Activated CD4-positive, CD25-positive, alpha-beta regulatory T cell treated with anti-CD3 and anti-CD28 coated beads, Interleukin-2, amount 50 U/mL, for 24 hours (primary cell): ENCODE results near the gene SLC35B2.

ENCODE experiments used
- ATAC-seq, 2 donors: fragments of 150-1000 bp; cut with Tn5 transposase; one replicate each; pipeline ENCODE4 v1.10.0; 2021; ENCODE audit warnings: mild to moderate bottlenecking in 1 of 2, moderate library complexity in 1 of 2

Gene SLC35B2

GRCh38 chr6:44285552-44286284, 28.4 kb upstream of the SLC35B2 start:
- no peak for ATAC-seq

- no peak for ATAC-seq
Observed at GRCh38 chr6:44284867-44285266, 27.5 kb upstream of the SLC35B2 start.

- no peak for ATAC-seq
Observed at GRCh38 chr6:44284121-44284520, 26.8 kb upstream of the SLC35B2 start.

GRCh38 chr6:44278774-44279697, 21.7 kb upstream of the SLC35B2 start:
- no peak for ATAC-seq

GRCh38 chr6:44278315-44278714, 21.0 kb upstream of the SLC35B2 start:
- ATAC-seq: no peak

- ATAC-seq: no peak
Observed at GRCh38 chr6:44277763-44278162, 20.4 kb upstream of the SLC35B2 start.

GRCh38 chr6:44276667-44277640, 19.6 kb upstream of the SLC35B2 start:
- no peak for ATAC-seq

GRCh38 chr6:44275749-44276648, 18.7 kb upstream of the SLC35B2 start:
- peak; percentile 61 to 66 for ATAC-seq

- no peak for ATAC-seq
Observed at GRCh38 chr6:44275271-44275748, 18.0 kb upstream of the SLC35B2 start.

- no peak for ATAC-seq
Observed at GRCh38 chr6:44273617-44274016, 16.3 kb upstream of the SLC35B2 start.

GRCh38 chr6:44272999-44273566, 15.8 kb upstream of the SLC35B2 start:
- no peak for ATAC-seq

GRCh38 chr6:44272529-44272928, 15.2 kb upstream of the SLC35B2 start:
- no peak for ATAC-seq

GRCh38 chr6:44271914-44272313, 14.6 kb upstream of the SLC35B2 start:
- no peak for ATAC-seq

GRCh38 chr6:44271406-44271723, 14.0 kb upstream of the SLC35B2 start:
- ATAC-seq: no peak

- ATAC-seq: no peak
Observed at GRCh38 chr6:44270526-44271405, 13.4 kb upstream of the SLC35B2 start.

- no peak for ATAC-seq
Observed at GRCh38 chr6:44269921-44270525, 12.7 kb upstream of the SLC35B2 start, which contains the start of gene TMEM151B. Gene TMEM151B (plus strand): TSS chr6:44270450. CDS start chr6:44270743, 293 bp downstream.

GRCh38 chr6:44269178-44269920, 12.0 kb upstream of the SLC35B2 start:
- peak in 1 of 2 donors; percentile 21 for ATAC-seq

- no peak for ATAC-seq
Observed at GRCh38 chr6:44268095-44268628, 10.8 kb upstream of the SLC35B2 start.

- no peak for ATAC-seq
Observed at GRCh38 chr6:44267252-44267651, 9.9 kb upstream of the SLC35B2 start.
